Gastroesophageal sphincter (tissue), 4 donors: ENCODE data around the gene SUV39H2. TPM values are rescaled to one million over a fixed set of nuclear protein-coding genes. Genes with fewer than 3 reads are reported as not detected.

Source experiments
- total RNA-seq, 4 donors: library from RNA; depleted of rRNA; stranded (reverse); fragments of >200 nt; gene quantifications; one replicate each; pipeline ENCODE4 v1.1.0, GENCODE V29; 2016

Gene SUV39H2
- total RNA-seq, 4 donors from 2014 or later = 4.4 to 6.2 (median 5.1) TPM

Other genes with a start within 250 kb of the SUV39H2 start
- 10 to 100 TPM in 3 of 4 donors, 1 to 10 TPM in 1; 7.3 to 15.6 (median 13.3) TPM for gene FAM107B, start 104.0 kb upstream of the SUV39H2 start, total RNA-seq
- 1 to 10 TPM in 2 of 4 donors, under 1 TPM in 1, not detected in 1; 0.81 to 6.7 (median 2.3) TPM for gene CDNF, start 40.8 kb upstream of the SUV39H2 start, total RNA-seq
- 10 to 100 TPM in 2 of 4 donors, 1 to 10 TPM in 2; 4.8 to 15.1 (median 9.9) TPM for gene HSPA14, start 40.6 kb upstream of the SUV39H2 start, total RNA-seq
- 10 to 100 TPM in 3 of 4 donors, 1 to 10 TPM in 1; 8.2 to 15.5 (median 11.6) TPM for gene MSANTD7, start 40.6 kb upstream of the SUV39H2 start, total RNA-seq
- 10 to 100 TPM in 2 of 4 donors, 1 to 10 TPM in 2; 7.7 to 16.8 (median 11.6) TPM for gene DCLRE1C, start 75.2 kb downstream of the SUV39H2 start, total RNA-seq
- not detected for gene MEIG1, start 80.5 kb downstream of the SUV39H2 start, total RNA-seq
- gene OLAH, start 165.1 kb downstream of the SUV39H2 start, total RNA-seq = 10 to 100 TPM in 1 of 4 donors, 1 to 10 TPM in 2, not detected in 1; 1.1 to 14.2 (median 2.2) TPM
- not detected for gene ACBD7, start 209.9 kb downstream of the SUV39H2 start, total RNA-seq
- 10 to 100 TPM in 3 of 4 donors, 1 to 10 TPM in 1; 9.9 to 23.2 (median 14.9) TPM for gene RPP38, start 218.5 kb downstream of the SUV39H2 start, total RNA-seq